ENCODE data around the gene FAM83G. TPM values are rescaled to one million over a fixed set of nuclear protein-coding genes. Genes with fewer than 3 reads are reported as not detected.

FAM83G gene
- total RNA-seq, 1 experiment from 2014 or later = 21.0 TPM

- peak; percentile 82 for DNase-seq (ENCODE audit: low read depth)
These were observed 82.6 kb downstream of the FAM83G start for GRCh38 chr17:18921912-18922451.

DNA sequence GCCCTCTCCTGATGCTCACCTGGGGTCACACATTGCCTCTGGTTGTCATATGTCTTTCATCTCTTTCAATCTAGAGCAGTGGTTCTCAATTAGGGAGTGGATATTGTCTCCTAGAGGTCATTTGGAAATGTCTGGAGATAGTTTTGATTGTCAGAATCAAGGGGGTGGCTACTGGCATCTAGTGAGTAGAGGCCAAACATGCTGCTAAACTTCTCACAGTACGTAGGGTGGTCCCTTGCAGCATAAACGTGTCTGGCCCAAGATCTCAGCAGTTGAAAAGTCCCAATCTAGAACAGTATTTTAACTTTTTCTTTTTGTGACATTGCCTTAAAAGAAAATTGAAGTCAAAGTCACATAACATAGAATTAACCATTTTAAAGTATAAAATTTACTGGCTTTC, 83.1 kb downstream of the FAM83G start:
- no peak for DNase-seq (ENCODE audit: low read depth)

DNA sequence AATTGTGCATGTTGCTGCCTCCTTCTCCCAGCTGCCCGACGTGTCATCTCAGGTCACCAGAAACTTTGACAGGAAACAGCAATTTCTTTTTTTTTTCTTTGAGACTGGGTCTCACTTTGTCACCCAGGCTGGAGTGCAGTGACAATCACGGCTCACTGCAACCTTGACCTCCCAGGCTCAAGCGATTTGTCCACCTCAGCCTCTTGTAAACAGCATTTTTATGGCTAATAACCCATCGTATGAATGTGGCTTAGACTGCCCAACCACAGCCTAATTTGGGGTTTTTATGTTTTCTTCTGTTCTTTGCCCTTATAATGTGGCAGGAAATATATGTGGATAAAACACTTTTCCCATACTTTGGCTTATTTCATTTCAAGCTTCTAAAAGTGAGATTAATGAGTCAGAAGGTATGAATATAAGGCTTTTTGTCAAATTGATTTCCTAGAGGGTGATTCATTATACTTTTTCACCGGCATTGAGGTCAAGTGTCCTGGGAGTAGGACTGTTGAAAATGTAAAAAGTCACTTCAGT, 83.6 kb downstream of the FAM83G start:
- DNase-seq (ENCODE audit: low read depth) = peak; percentile 84

DNA sequence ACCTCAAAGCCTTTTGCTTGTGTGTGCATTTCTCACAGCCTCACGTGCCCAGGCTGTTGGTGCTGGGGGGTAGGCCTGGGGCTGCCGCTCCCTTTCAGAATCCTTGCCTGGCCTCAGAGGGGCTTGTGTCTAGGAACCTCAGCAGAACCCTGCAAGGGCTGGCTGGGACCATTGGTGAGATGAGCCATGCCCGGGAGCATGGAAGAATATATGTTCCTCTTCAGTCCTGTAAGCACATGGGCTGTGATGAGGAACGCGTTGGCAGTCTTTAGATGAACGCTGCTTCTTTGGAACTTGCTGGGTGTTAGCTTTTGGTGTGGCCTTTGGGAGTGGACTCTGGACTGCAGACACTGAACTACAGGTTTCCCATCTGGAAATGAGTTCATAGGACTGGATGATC, 84.6 kb downstream of the FAM83G start:
- DNase-seq (ENCODE audit: low read depth) = no peak

Small RNAs within 50 kb of the gene (small RNA-seq; reads per million reads assigned to genes)
- gene AC090286.3 = not detected
- not detected for gene RF00324

Other genes with a start within 250 kb of the FAM83G start
- gene TVP23B, start 223.6 kb downstream of the FAM83G start, total RNA-seq (2014; rRNA removed; shearing (Covaris generic)) = 33.8 and 36.4 TPM in 2 replicates
- 34.4 and 49.2 TPM in 2 replicates for gene PRPSAP2, start 146.6 kb downstream of the FAM83G start, total RNA-seq (2014; rRNA removed; shearing (Covaris generic))
- gene SLC5A10, start 52.6 kb downstream of the FAM83G start, total RNA-seq (2014; rRNA removed; shearing (Covaris generic)) = not detected in 2 replicates
- gene GRAP, start 42.2 kb upstream of the FAM83G start, total RNA-seq (2014; rRNA removed; shearing (Covaris generic)) = 0.11 and 0.23 TPM in 2 replicates
- not detected in 2 replicates for gene GRAPL, start 122.8 kb upstream of the FAM83G start, total RNA-seq (2014; rRNA removed; shearing (Covaris generic))
- gene EPN2, start 232.6 kb upstream of the FAM83G start, total RNA-seq (2014; rRNA removed; shearing (Covaris generic)) = 13.5 and 15.8 TPM in 2 replicates